Muscle of back (tissue), 11 donors: Measurements from ENCODE around the gene SPATS2L. TPM values are rescaled to one million over a fixed set of nuclear protein-coding genes. Genes with fewer than 3 reads are reported as not detected.
A peak's percentile ranks its signal among the peaks of the same experiment; 100 is the strongest.
"Not testable (repeated sequence)": the region's sequence is repeated elsewhere in the genome, so short reads cannot be mapped to it uniquely, and the experiment has no call there.

Source experiments
- DNase-seq, 3 donors: peaks; one replicate each; pipeline versions ENCODE4 v3.0.0 to v3.0.0-alpha.2; 2013
- polyA plus RNA-seq, 10 donors: library from polyadenylated mRNA; unstranded; fragments of 120-200 nt; gene quantifications; one replicate each; pipeline ENCODE4 v1.2.1, GENCODE V29; 2013; ENCODE audit not compliant: insufficient read length in 10 of 10

The SPATS2L gene
- polyA plus RNA-seq, 10 donors, result 193 to 235 (median 219) TPM

DNA sequence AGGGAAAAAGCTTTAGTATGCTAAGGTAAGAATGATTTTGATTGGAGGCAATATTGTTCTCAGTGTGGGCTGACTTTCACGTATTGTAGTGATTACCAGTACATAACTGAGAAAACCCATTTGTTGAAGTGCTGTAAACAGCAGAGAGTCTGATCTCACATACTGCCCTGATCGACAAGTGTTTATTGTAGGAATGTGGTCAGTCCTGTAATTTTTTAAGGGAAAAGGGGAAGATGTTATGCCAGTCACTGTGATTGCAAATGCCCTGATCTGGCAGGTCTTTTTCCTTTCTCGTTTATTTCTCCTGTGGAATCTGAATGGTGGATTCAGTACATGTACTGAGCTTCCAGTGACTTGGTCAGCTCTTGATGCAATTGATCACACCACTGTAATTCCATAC, 11.5 kb downstream of the SPATS2L start:
- no peak for DNase-seq

- no peak for DNase-seq
Measured at GRCh38 chr2:200318940-200319435, 12.5 kb downstream of the SPATS2L start.

- no peak for DNase-seq
Measured at GRCh38 chr2:200319548-200320337, 13.2 kb downstream of the SPATS2L start.

GRCh38 chr2:200320344-200320743, 13.9 kb downstream of the SPATS2L start:
- no peak for DNase-seq

- no peak for DNase-seq
Measured at GRCh38 chr2:200320991-200321390, 14.5 kb downstream of the SPATS2L start.

- no peak for DNase-seq
Measured at GRCh38 chr2:200321780-200322534, 15.5 kb downstream of the SPATS2L start.

- DNase-seq, result no peak
Measured at GRCh38 chr2:200322607-200323006, 16.1 kb downstream of the SPATS2L start.

- DNase-seq, result no peak
Measured at GRCh38 chr2:200324362-200324761, 17.9 kb downstream of the SPATS2L start.

DNA sequence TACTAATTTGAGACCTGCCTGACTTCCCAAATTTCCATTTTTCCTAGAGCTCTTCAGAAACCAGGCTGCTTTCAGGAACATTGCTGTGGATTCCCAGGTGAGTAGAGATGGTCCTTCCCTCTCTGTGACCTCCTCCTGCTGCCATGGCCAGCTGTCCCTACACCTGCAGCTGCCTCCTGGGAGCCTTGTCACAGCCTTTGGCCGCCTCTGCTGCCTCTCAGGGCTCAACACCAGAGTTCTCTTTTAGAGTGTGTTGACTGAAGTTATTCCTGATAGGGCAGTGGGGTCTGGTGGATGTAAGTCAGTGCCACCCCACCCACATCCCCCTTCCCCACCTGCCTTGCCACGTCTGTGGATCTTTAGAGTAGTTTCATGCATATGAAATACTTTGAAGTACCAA, 22.9 kb downstream of the SPATS2L start:
- DNase-seq, result no peak

- DNase-seq, result no peak
Measured at GRCh38 chr2:200329798-200330197, 23.3 kb downstream of the SPATS2L start.

GRCh38 chr2:200330351-200331060, 24.0 kb downstream of the SPATS2L start:
- no peak for DNase-seq

DNA sequence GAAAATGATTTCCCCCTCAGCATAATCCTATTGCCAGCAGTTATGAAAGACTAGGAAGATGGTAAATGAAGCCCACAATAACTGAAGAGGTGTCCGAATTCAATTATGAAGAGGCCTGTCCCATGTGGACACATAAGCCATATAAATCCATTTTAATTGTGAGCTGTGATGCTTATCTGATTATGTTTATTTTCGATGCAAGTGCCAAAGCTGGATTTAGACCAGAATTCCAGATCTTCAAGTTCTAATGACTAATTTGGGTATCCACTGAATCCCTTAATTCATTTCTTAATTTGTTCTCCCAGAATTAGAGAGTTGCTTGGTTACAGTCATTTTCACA, 24.5 kb downstream of the SPATS2L start:
- DNase-seq, result no peak

DNA sequence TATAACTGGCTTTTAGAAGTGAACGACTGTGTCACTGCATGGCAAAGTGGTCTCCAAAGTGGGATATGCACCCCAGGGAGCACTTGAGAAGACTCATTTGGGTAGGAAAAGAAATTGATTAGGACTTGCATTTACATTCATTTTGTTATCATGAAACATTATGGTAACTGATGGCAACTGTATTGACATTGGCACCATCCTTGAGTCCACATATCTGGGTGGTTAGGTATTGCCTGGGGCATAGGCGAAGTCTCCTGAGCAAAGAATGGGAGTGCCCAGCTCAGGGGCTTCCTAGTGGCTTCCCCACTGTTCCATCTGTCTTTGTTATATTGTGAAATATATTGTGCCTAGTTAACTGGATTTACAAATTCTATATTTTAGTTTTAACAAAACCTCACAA, 29.2 kb downstream of the SPATS2L start:
- no peak for DNase-seq

- no peak for DNase-seq
Measured at GRCh38 chr2:200336980-200337615, 30.6 kb downstream of the SPATS2L start.

- DNase-seq, result no peak
Measured at GRCh38 chr2:200337621-200338020, 31.1 kb downstream of the SPATS2L start.

GRCh38 chr2:200338692-200339091, 32.2 kb downstream of the SPATS2L start:
- DNase-seq, result peak in 1 of 3 donors; percentile 56

- no peak for DNase-seq
Measured at GRCh38 chr2:200340508-200341224, 34.2 kb downstream of the SPATS2L start.

GRCh38 chr2:200341376-200341775, 34.9 kb downstream of the SPATS2L start:
- no peak for DNase-seq

GRCh38 chr2:200342235-200342634, 35.7 kb downstream of the SPATS2L start:
- DNase-seq, result no peak

GRCh38 chr2:200342654-200343053, 36.2 kb downstream of the SPATS2L start:
- no peak for DNase-seq

GRCh38 chr2:200344202-200344601, 37.7 kb downstream of the SPATS2L start:
- not testable (repeated sequence) for DNase-seq
